K562 (cell line): ENCODE results near the gene TIAL1. TPM values are rescaled to one million over a fixed set of nuclear protein-coding genes. Genes with fewer than 3 reads are reported as not detected.

ENCODE experiments used
- CBFB ChIP-seq: sonication (generic); formaldehyde crosslinking; IDR thresholded peaks from 2 replicates; pipeline ENCODE4 v1.4.0; 2020; ENCODE audit warnings: mild to moderate bottlenecking, missing genetic modification reagents
- CBX3 ChIP-seq, 2 experiments: IDR thresholded peaks; 1 replicate in 1 of 2; 2 replicates in 1 of 2; pipeline ENCODE4 v1.6.1; 2012; ENCODE audit warnings: inconsistent platforms in 2 of 2, low read length in 2 of 2, borderline replicate concordance in 1 of 2, control low read depth in 1 of 2
- CREB3L1 ChIP-seq: fragments of 450-650 bp; IDR thresholded peaks from 2 replicates; pipeline ENCODE4 v1.6.1; 2014; ENCODE audit warnings: low read depth, mild to moderate bottlenecking, moderate library complexity, borderline replicate concordance
- GTF2E2 ChIP-seq: fragments of 200-800 bp; sonication (Bioruptor generic); IDR thresholded peaks from 2 replicates; pipeline ENCODE4 v1.6.1; 2016; ENCODE audit warnings: missing genetic modification characterization, missing compliant biosample characterization
- KLF10 ChIP-seq: fragments of 250-450 bp; sonication (Bioruptor Pico); IDR thresholded peaks from 2 replicates; pipeline ENCODE4 v1.6.1; 2021; ENCODE audit warnings: matching md5 sums
- MNT ChIP-seq, 2 experiments: fragments of 450-650 bp; conservative IDR thresholded peaks; 2 replicates each; pipeline ENCODE4 v1.6.1; 2017; ENCODE audit warnings: mild to moderate bottlenecking in 2 of 2, moderate library complexity in 2 of 2
- NR4A1 ChIP-seq, 2 experiments: fragments of 250-450 bp in 1 of 2; fragments of 450-650 bp in 1 of 2; sonication (Bioruptor Pico) in 1 of 2; IDR thresholded peaks; 2 replicates each; pipeline versions ENCODE4 v1.4.0 to v1.6.1; 2016 to 2020; ENCODE audit warnings: mild to moderate bottlenecking in 2 of 2, missing compliant biosample characterization in 1 of 2, missing genetic modification characterization in 1 of 2, moderate library complexity in 1 of 2
- PHTF2 ChIP-seq: fragments of 250-450 bp; sonication (Bioruptor Pico); IDR thresholded peaks from 2 replicates; pipeline ENCODE4 v1.5.0; 2021; ENCODE audit warnings: mild to moderate bottlenecking
- POLR2A ChIP-seq: fragments of 450-650 bp; conservative IDR thresholded peaks from 2 replicates; pipeline ENCODE4 v1.6.1; 2016
- PRMT5 ChIP-seq: sonication (generic); formaldehyde crosslinking; IDR thresholded peaks from 2 replicates; pipeline ENCODE4 v1.5.0; 2020; ENCODE audit warnings: missing genetic modification reagents
- RBM34 ChIP-seq: fragments of 200-400 bp; formaldehyde crosslinking; IDR thresholded peaks from 2 replicates; pipeline ENCODE4 v1.6.1; 2018; ENCODE audit warnings: low read length, borderline replicate concordance; ENCODE audit not compliant: insufficient read depth
- SMAD4 ChIP-seq: fragments of 250-450 bp; sonication (Bioruptor Pico); conservative IDR thresholded peaks from 2 replicates; pipeline ENCODE4 v1.8.0; 2021; ENCODE audit warnings: inconsistent platforms, mild to moderate bottlenecking, moderate library complexity
- TCF7 ChIP-seq: sonication (generic); IDR thresholded peaks from 2 replicates; pipeline ENCODE4 v1.6.1; 2016; ENCODE audit warnings: antibody characterized with exemption, borderline replicate concordance
- TFAM ChIP-seq: fragments of 250-450 bp; sonication (Bioruptor Pico); conservative IDR thresholded peaks from 2 replicates; pipeline ENCODE4 v1.5.0; 2021; ENCODE audit warnings: mild to moderate bottlenecking, moderate library complexity
- ZNF668 ChIP-seq: fragments of 250-450 bp; sonication (Bioruptor Pico); IDR thresholded peaks from 2 replicates; pipeline ENCODE4 v1.8.0; 2022; ENCODE audit warnings: mild to moderate bottlenecking, inconsistent platforms
- polyA plus RNA-seq, 8 experiments: library from polyadenylated mRNA; depleted of rRNA in 4 of 8; stranded (reverse) in 5 of 8; unstranded in 3 of 8; fragments of >200 nt; fragmentation: Nextera tagmentation in 2 of 8; fragmentation: Illumina TruSeq in 1 of 8; extraction: Ambion mirVana in 2 of 8; extraction: Trizol in 1 of 8; gene quantifications; 2 replicates each; pipeline versions ENCODE4 v1.2.1 to v1.2.3, GENCODE V29; 2011 to 2014; ENCODE audit warnings: inconsistent platforms in 1 of 8, missing spikeins in 1 of 8
- total RNA-seq, 7 experiments: library from RNA; depleted of rRNA in 6 of 7; stranded (reverse); fragments of >200 nt in 6 of 7; fragmentation: Illumina TruSeq in 2 of 7; extraction: Trizol in 2 of 7; gene quantifications; 2 replicates each; pipeline versions ENCODE4 v1.2.1 to v1.2.3, GENCODE V29; 2011 to 2021; ENCODE audit warnings: low replicate concordance in 1 of 7
- TF ChIP-seq, protein P1 (sequence below): sonication (generic); formaldehyde crosslinking; IDR thresholded peaks from 2 replicates; pipeline ENCODE4 v1.5.0; 2020; ENCODE audit warnings: missing genetic modification reagents
- TF ChIP-seq, protein P2 (sequence below): fragments of 450-650 bp; IDR thresholded peaks from 2 replicates; pipeline ENCODE4 v1.6.1; 2017; ENCODE audit warnings: antibody characterized with exemption, mild to moderate bottlenecking
- TF ChIP-seq, protein P3 (sequence below): IDR thresholded peaks from 2 replicates; pipeline ENCODE4 v1.6.1; 2016; ENCODE audit warnings: missing genetic modification characterization, missing compliant biosample characterization

The TIAL1 gene
- total and polyA plus RNA-seq, 9 of the 15 experiments (the other 6 are each of a cell fraction or from before 2014, with no cell fraction given) = 22.5 to 126 (median 58.2) TPM

GRCh38 chr10:119616882-119617570 is 20.3 kb upstream of the TIAL1 start (continued):
- TF ChIP-seq, protein P1, sequence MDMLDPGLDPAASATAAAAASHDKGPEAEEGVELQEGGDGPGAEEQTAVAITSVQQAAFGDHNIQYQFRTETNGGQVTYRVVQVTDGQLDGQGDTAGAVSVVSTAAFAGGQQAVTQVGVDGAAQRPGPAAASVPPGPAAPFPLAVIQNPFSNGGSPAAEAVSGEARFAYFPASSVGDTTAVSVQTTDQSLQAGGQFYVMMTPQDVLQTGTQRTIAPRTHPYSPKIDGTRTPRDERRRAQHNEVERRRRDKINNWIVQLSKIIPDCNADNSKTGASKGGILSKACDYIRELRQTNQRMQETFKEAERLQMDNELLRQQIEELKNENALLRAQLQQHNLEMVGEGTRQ = no peak
- TF ChIP-seq TFAM (CRISPR knock-in tag) (no peak), TCF7 (no peak), PHTF2 (CRISPR knock-in tag) (no peak), ZNF668 (CRISPR knock-in tag) (no peak), CBX3 (IDR thresholded peaks at IDR 0.05; ENCODE audit: borderline replicate concordance in 1 of 2, low read length in 2 of 2) (no peak), GTF2E2 (tag) (no peak), SMAD4 (CRISPR knock-in tag) (no peak), POLR2A (0 out of 2 replicates have a peak, but pooled peaks have one; percentile 38), PRMT5 (CRISPR knock-in tag) (no peak), NR4A1 (CRISPR knock-in tag; IDR thresholded peaks at IDR 0.05) (no peak), NR4A1 (tag; IDR thresholded peaks at IDR 0.05) (no peak), MNT (conservative IDR thresholded peaks at IDR 0.05) (0 out of 4 replicates have a peak, but pooled peaks of 1 of the 2 experiments have one; percentile 28), CREB3L1 (0 out of 2 replicates have a peak, but pooled peaks have one; percentile 45), KLF10 (CRISPR knock-in tag) (no peak), RBM34 (no peak), CBFB (CRISPR knock-in tag) (no peak)
- TF ChIP-seq, protein P2, sequence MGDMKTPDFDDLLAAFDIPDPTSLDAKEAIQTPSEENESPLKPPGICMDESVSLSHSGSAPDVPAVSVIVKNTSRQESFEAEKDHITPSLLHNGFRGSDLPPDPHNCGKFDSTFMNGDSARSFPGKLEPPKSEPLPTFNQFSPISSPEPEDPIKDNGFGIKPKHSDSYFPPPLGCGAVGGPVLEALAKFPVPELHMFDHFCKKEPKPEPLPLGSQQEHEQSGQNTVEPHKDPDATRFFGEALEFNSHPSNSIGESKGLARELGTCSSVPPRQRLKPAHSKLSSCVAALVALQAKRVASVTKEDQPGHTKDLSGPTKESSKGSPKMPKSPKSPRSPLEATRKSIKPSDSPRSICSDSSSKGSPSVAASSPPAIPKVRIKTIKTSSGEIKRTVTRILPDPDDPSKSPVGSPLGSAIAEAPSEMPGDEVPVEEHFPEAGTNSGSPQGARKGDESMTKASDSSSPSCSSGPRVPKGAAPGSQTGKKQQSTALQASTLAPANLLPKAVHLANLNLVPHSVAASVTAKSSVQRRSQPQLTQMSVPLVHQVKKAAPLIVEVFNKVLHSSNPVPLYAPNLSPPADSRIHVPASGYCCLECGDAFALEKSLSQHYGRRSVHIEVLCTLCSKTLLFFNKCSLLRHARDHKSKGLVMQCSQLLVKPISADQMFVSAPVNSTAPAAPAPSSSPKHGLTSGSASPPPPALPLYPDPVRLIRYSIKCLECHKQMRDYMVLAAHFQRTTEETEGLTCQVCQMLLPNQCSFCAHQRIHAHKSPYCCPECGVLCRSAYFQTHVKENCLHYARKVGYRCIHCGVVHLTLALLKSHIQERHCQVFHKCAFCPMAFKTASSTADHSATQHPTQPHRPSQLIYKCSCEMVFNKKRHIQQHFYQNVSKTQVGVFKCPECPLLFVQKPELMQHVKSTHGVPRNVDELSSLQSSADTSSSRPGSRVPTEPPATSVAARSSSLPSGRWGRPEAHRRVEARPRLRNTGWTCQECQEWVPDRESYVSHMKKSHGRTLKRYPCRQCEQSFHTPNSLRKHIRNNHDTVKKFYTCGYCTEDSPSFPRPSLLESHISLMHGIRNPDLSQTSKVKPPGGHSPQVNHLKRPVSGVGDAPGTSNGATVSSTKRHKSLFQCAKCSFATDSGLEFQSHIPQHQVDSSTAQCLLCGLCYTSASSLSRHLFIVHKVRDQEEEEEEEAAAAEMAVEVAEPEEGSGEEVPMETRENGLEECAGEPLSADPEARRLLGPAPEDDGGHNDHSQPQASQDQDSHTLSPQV = 0 out of 2 replicates have a peak, but pooled peaks have one; percentile 32
- TF ChIP-seq, protein P3, sequence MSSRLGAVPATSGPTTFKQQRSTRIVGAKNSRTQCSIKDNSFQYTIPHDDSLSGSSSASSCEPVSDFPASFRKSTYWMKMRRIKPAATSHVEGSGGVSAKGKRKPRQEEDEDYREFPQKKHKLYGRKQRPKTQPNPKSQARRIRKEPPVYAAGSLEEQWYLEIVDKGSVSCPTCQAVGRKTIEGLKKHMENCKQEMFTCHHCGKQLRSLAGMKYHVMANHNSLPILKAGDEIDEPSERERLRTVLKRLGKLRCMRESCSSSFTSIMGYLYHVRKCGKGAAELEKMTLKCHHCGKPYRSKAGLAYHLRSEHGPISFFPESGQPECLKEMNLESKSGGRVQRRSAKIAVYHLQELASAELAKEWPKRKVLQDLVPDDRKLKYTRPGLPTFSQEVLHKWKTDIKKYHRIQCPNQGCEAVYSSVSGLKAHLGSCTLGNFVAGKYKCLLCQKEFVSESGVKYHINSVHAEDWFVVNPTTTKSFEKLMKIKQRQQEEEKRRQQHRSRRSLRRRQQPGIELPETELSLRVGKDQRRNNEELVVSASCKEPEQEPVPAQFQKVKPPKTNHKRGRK (tag) = no peak
